T-cell (primary cell): ENCODE results near the gene SFRP4. TPM values are rescaled to one million over a fixed set of nuclear protein-coding genes. Genes with fewer than 3 reads are reported as not detected.
A peak's percentile ranks its signal among the peaks of the same experiment; 100 is the strongest.

ENCODE experiments used
- ATAC-seq, 4 experiments: fragments of 200-7000 bp in 3 of 4; fragments of 150-1000 bp in 1 of 4; cut with Tn5 transposase; replicated peaks in 1 of 4; 1 replicate in 3 of 4; 2 replicates in 1 of 4; pipeline ENCODE4 v1.10.0; 2021; ENCODE audit warnings: moderate library complexity in 3 of 4, mild to moderate bottlenecking in 2 of 4, moderate number of reproducible peaks in 1 of 4
- CTCF ChIA-PET, 2 donors: fragments of 300-600 bp; sonication (Branson Sonifier 250); formaldehyde crosslinking; loops; one replicate each; lab custom pipeline; 2022; ENCODE audit warnings: antibody characterized with exemption in 2 of 2; lab: Charles Lee
- POLR2A ChIA-PET, 2 donors: fragments of 300-600 bp; sonication (Branson Sonifier 250); formaldehyde crosslinking; loops; one replicate each; lab custom pipeline; 2022; ENCODE audit warnings: antibody characterized with exemption in 2 of 2; lab: Charles Lee
- DNase-seq, 35 experiments: peaks; one replicate each; pipeline versions ENCODE4 v3.0.0 to v3.0.0-alpha.2; 2013 to 2023
- H3K27ac ChIP-seq: one replicate; pipeline ENCODE4 v1.5.1; 2013; ENCODE audit warnings: low read length
- H3K27me3 ChIP-seq, 2 experiments: replicated peaks in 1 of 2; 1 replicate in 1 of 2; 2 replicates in 1 of 2; pipeline versions ENCODE4 v1.6.1 to v1.7.0; 2013; ENCODE audit warnings: low read length in 1 of 2, mixed read lengths in 1 of 2; ENCODE audit not compliant: control insufficient read depth in 2 of 2, insufficient read depth in 2 of 2; ENCODE audit errors: extremely low read depth in 1 of 2
- H3K36me3 ChIP-seq, 2 donors: 1 replicate in 1 of 2; 2 replicates in 1 of 2; pipeline versions ENCODE4 v1.6.1 to v1.7.0; 2013; ENCODE audit warnings: low read length in 1 of 2; ENCODE audit not compliant: control insufficient read depth in 2 of 2, insufficient read depth in 1 of 2; ENCODE audit errors: extremely low read depth in 1 of 2
- H3K4me1 ChIP-seq, 2 experiments: 1 replicate in 1 of 2; 2 replicates in 1 of 2; pipeline versions ENCODE4 v1.6.1 to v1.7.0; 2013; ENCODE audit warnings: low read length in 2 of 2, mixed read lengths in 1 of 2; ENCODE audit not compliant: insufficient read depth in 2 of 2, control insufficient read depth in 1 of 2; ENCODE audit errors: extremely low read depth in 1 of 2
- H3K4me3 ChIP-seq, 2 donors: 1 replicate in 1 of 2; 2 replicates in 1 of 2; pipeline versions ENCODE4 v1.5.1 to v1.7.0; 2013; ENCODE audit warnings: mild to moderate bottlenecking in 2 of 2, low read length in 1 of 2, moderate library complexity in 1 of 2; ENCODE audit not compliant: control insufficient read depth in 1 of 2; ENCODE audit errors: extremely low read depth in 1 of 2
- H3K9me3 ChIP-seq: 2 replicates; pipeline ENCODE4 v1.7.0; 2013
- H3K27ac Mint-ChIP-seq, 2 donors: one replicate each; pipeline ENCODE4 v1.8.0; 2020 to 2021; ENCODE audit warnings: mild to moderate bottlenecking in 2 of 2, mixed read lengths in 2 of 2
- H3K27me3 Mint-ChIP-seq, 2 donors: one replicate each; pipeline ENCODE4 v1.8.0; 2021 to 2022; ENCODE audit warnings: mixed read lengths in 2 of 2
- H3K36me3 Mint-ChIP-seq: one replicate; pipeline ENCODE4 v1.8.0; 2021; ENCODE audit warnings: mixed read lengths
- H3K4me1 Mint-ChIP-seq, 3 donors: one replicate each; pipeline ENCODE4 v1.8.0; 2020 to 2022; ENCODE audit warnings: mixed read lengths in 3 of 3, mild to moderate bottlenecking in 1 of 3
- H3K4me3 Mint-ChIP-seq, 3 donors: one replicate each; pipeline ENCODE4 v1.8.0; 2020 to 2022; ENCODE audit warnings: mild to moderate bottlenecking in 3 of 3, mixed read lengths in 3 of 3, moderate library complexity in 3 of 3
- H3K9me3 Mint-ChIP-seq, 3 donors: one replicate each; pipeline ENCODE4 v1.8.0; 2020 to 2022; ENCODE audit warnings: mixed read lengths in 3 of 3
- WGBS: methylation state at CpG from one replicate; pipeline ENCODE4 v1.1.5; 2013; ENCODE audit warnings: missing lambda C conversion rate; ENCODE audit not compliant: insufficient coverage; 5-methylcytosine and 5-hydroxymethylcytosine counted together
- total RNA-seq, 35 experiments: library from RNA in 6 of 35; stranded (reverse) in 6 of 35; fragments of 120-200 nt in 1 of 35; gene quantifications; one replicate each; pipeline versions ENCODE4 v1.2.1 to v1.2.4 and lab custom pipeline; 2013 to 2026

The SFRP4 gene
- total RNA-seq, 5 donors from 2014 or later (not counting 1 experiment from before 2014, with no cell fraction given) = 0.16 TPM; not detected in 4

- Mint-ChIP-seq H3K36me3 (no peaks in the 10 kb centered on the region), H3K27ac (no peak overlapping the region), H3K4me3 (no peak overlapping the region), H3K4me1 (peaks cover 0 to 2% (median 1%) of the 10 kb centered on the region in 3 donors), H3K27me3 (peaks cover 9 to 10% of the 10 kb centered on the region in 2 donors), H3K9me3 (no peaks in the 10 kb centered on the region)
- no peak for DNase-seq
- Histone ChIP-seq H3K27ac (no peak overlapping the region), H3K9me3 (no peaks in the 10 kb centered on the region), H3K4me1 (no peaks in the 10 kb centered on the region), H3K36me3 (no peaks in the 10 kb centered on the region), H3K4me3 (no peak overlapping the region), H3K27me3 (no peaks in the 10 kb centered on the region)
- no peak for ATAC-seq
- CTCF ChIA-PET = interaction anchor here (0.7 to 1.1 kb wide), 5 partner anchors 9 to 1637 kb away, joined by 3 to 6 read pairs (median 5); partner anchors contain the start of gene EPDR1 (in 1 of the 2)
- WGBS = 82% methylated on average over 2 of the region's 2 CpGs
- POLR2A ChIA-PET = interaction anchor here (0.6 to 0.7 kb wide), 2 partner anchors 11 to 241 kb away, joined by 3 to 6 read pairs; no protein-coding TSS in a partner anchor
Measured at GRCh38 chr7:37901890-37902524, 14.6 kb downstream of the SFRP4 start.

- no peak overlapping the region for H3K27ac ChIP-seq
- H3K27me3 ChIP-seq = no peaks in the 10 kb centered on the region
- POLR2A ChIA-PET = interaction anchor here in 1 of 2 donors (0.7 kb wide), 1 partner anchor 242 kb away, joined by 6 read pairs; no protein-coding TSS in a partner anchor
- H3K27me3 Mint-ChIP-seq = peaks cover 9 to 10% of the 10 kb centered on the region in 2 donors
- H3K36me3 Mint-ChIP-seq = no peaks in the 10 kb centered on the region
- ATAC-seq (no peak), DNase-seq (peak in 1 of 35 experiments; percentile 25)
- H3K9me3 ChIP-seq = no peaks in the 10 kb centered on the region
- no peaks in the 10 kb centered on the region for H3K36me3 ChIP-seq
- no peaks in the 10 kb centered on the region for H3K4me1 ChIP-seq
- H3K9me3 Mint-ChIP-seq = no peaks in the 10 kb centered on the region
- H3K4me3 Mint-ChIP-seq = no peak overlapping the region
- WGBS = 22% methylated on average over 3 of the region's 6 CpGs
- H3K4me3 ChIP-seq = no peak overlapping the region
- CTCF ChIA-PET = interaction anchor here (0.7 to 1.1 kb wide), 5 partner anchors 9 to 1636 kb away, joined by 3 to 6 read pairs (median 5); partner anchors contain the start of gene EPDR1 (in 1 of the 2)
- no peak overlapping the region for H3K27ac Mint-ChIP-seq
- H3K4me1 Mint-ChIP-seq = peaks cover 0 to 2% (median 1%) of the 10 kb centered on the region in 3 donors
Measured at GRCh38 chr7:37901236-37901827, 15.3 kb downstream of the SFRP4 start.

- DNase-seq (no peak), ATAC-seq (no peak)
- Histone ChIP-seq H3K36me3 (no peaks in the 10 kb centered on the region), H3K4me1 (no peaks in the 10 kb centered on the region), H3K4me3 (no peak overlapping the region), H3K9me3 (no peaks in the 10 kb centered on the region), H3K27ac (no peak overlapping the region), H3K27me3 (no peaks in the 10 kb centered on the region)
- Mint-ChIP-seq H3K4me3 (no peak overlapping the region), H3K36me3 (no peaks in the 10 kb centered on the region), H3K9me3 (no peaks in the 10 kb centered on the region), H3K27me3 (peaks cover 7 to 11% of the 10 kb centered on the region in 2 donors), H3K27ac (no peak overlapping the region), H3K4me1 (peaks cover 0 to 2% (median 1%) of the 10 kb centered on the region in 3 donors)
- WGBS = 76% methylated on average over 2 of the region's 3 CpGs
- ChIA-PET POLR2A (no interaction called here), CTCF (no interaction called here)
Measured at GRCh38 chr7:37899712-37900247, 16.8 kb downstream of the SFRP4 start.

GRCh38 chr7:37894671-37895070 is 21.9 kb downstream of the SFRP4 start:
- Histone ChIP-seq H3K9me3 (no peaks in the 10 kb centered on the region), H3K4me3 (no peak overlapping the region), H3K4me1 (no peaks in the 10 kb centered on the region), H3K27ac (no peak overlapping the region), H3K36me3 (no peaks in the 10 kb centered on the region), H3K27me3 (no peaks in the 10 kb centered on the region)
- Mint-ChIP-seq H3K4me3 (no peak overlapping the region), H3K27ac (no peak overlapping the region), H3K4me1 (no peaks in the 10 kb centered on the region), H3K9me3 (no peaks in the 10 kb centered on the region), H3K27me3 (peaks cover 12 to 13% of the 10 kb centered on the region in 2 donors), H3K36me3 (no peaks in the 10 kb centered on the region)
- no peak for DNase-seq
- 88% methylated on average over 1 of the region's 3 CpGs for WGBS
- ChIA-PET POLR2A (no interaction called here), CTCF (no interaction called here)
- no peak for ATAC-seq

- Histone ChIP-seq H3K9me3 (no peaks in the 10 kb centered on the region), H3K4me3 (no peak overlapping the region), H3K27me3 (no peaks in the 10 kb centered on the region), H3K27ac (no peak overlapping the region), H3K36me3 (no peaks in the 10 kb centered on the region), H3K4me1 (no peaks in the 10 kb centered on the region)
- no peak for DNase-seq
- no peak overlapping the region for H3K27ac Mint-ChIP-seq
- CTCF ChIA-PET = no interaction called here
- peaks cover 12 to 19% of the 10 kb centered on the region in 2 donors for H3K27me3 Mint-ChIP-seq
- no peaks in the 10 kb centered on the region for H3K9me3 Mint-ChIP-seq
- no peak overlapping the region for H3K4me3 Mint-ChIP-seq
- POLR2A ChIA-PET = no interaction called here
- H3K36me3 Mint-ChIP-seq = no peaks in the 10 kb centered on the region
- no peak for ATAC-seq
- no peaks in the 10 kb centered on the region for H3K4me1 Mint-ChIP-seq
Measured at GRCh38 chr7:37893359-37893758, 23.3 kb downstream of the SFRP4 start.

- H3K27me3 ChIP-seq = peaks cover 0 to 3% of the 10 kb centered on the region in 2 experiments
- no peak overlapping the region for H3K4me3 ChIP-seq
- no peaks in the 10 kb centered on the region for H3K4me1 Mint-ChIP-seq
- ChIA-PET CTCF (no interaction called here), POLR2A (no interaction called here)
- WGBS = no CpG with 5 or more reads among the region's 6 CpGs
- no peak overlapping the region for H3K27ac ChIP-seq
- H3K36me3 ChIP-seq = no peaks in the 10 kb centered on the region
- no peaks in the 10 kb centered on the region for H3K36me3 Mint-ChIP-seq
- H3K4me3 Mint-ChIP-seq = no peak overlapping the region
- DNase-seq (no peak), ATAC-seq (no peak)
- peaks cover 7 to 12% of the 10 kb centered on the region in 2 donors for H3K27me3 Mint-ChIP-seq
- H3K9me3 Mint-ChIP-seq = peaks cover 0 to 3% (median 0%) of the 10 kb centered on the region in 3 donors
- H3K27ac Mint-ChIP-seq = no peak overlapping the region
- H3K9me3 ChIP-seq = no peaks in the 10 kb centered on the region
- no peaks in the 10 kb centered on the region for H3K4me1 ChIP-seq
Measured at GRCh38 chr7:37882086-37882485, 34.5 kb downstream of the SFRP4 start.
